ENCODE measurements around the gene CDH11.

The CDH11 gene

DNA sequence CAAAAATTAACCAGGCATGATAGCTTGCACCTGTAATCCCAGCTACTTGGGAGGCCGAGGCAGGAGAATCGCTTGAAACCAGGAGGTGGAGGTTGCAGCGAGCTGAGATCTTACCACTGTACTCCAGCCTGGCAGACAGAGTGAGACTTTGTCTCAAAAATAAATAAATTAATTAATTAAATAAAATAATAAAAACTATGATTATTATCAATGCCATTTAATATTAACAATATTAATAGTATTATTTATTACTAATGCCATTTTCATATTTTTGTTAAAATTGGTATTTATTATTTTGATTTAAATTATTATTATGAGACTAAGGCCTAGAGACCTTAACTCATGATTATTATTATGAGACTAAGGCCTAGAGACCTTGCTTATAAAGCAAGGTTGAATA, 121.2 kb downstream of the CDH11 start:
- no peak overlapping the region for H3K4me2 ChIP-seq (ENCODE audit: low read length)
- TF ChIP-seq EZH2phosphoT487 (IDR thresholded peaks at IDR 0.05; ENCODE audit: low read depth) (no peak), CTCF (IDR thresholded peaks at IDR 0.05; ENCODE audit: low read depth, low read length) (no peak)
- H4K20me1 ChIP-seq (ENCODE audit: insufficient read depth, low read length): no peaks in the 10 kb centered on the region
- H3K9me3 ChIP-seq (ENCODE audit: insufficient read depth, low read length): no peaks in the 10 kb centered on the region
- H3K4me1 ChIP-seq (ENCODE audit: low read length): no peaks in the 10 kb centered on the region
- no peaks in the 10 kb centered on the region for H3K36me3 ChIP-seq (replicated peaks; ENCODE audit: low read depth, low read length)
- no peak overlapping the region for H3K4me3 ChIP-seq (ENCODE audit: low read length)
- H3K27ac ChIP-seq (ENCODE audit: low read length): no peak overlapping the region
- no peak overlapping the region for H3K9ac ChIP-seq (ENCODE audit: low read length)
- no peak overlapping the region for H2AFZ ChIP-seq (ENCODE audit: low read depth, low read length)
- no peaks in the 10 kb centered on the region for H3K79me2 ChIP-seq (ENCODE audit: low read length)
- no peaks in the 10 kb centered on the region for H3K27me3 ChIP-seq (ENCODE audit: low read depth, low read length)

- Histone ChIP-seq H3K4me2 (ENCODE audit: low read length) (no peak overlapping the region), H3K9me3 (ENCODE audit: insufficient read depth, low read length) (no peaks in the 10 kb centered on the region), H3K27me3 (ENCODE audit: low read depth, low read length) (no peaks in the 10 kb centered on the region), H3K9ac (ENCODE audit: low read length) (no peak overlapping the region), H3K4me3 (ENCODE audit: low read length) (no peak overlapping the region), H3K36me3 (replicated peaks; ENCODE audit: low read depth, low read length) (no peaks in the 10 kb centered on the region), H2AFZ (ENCODE audit: low read depth, low read length) (no peak overlapping the region), H3K27ac (ENCODE audit: low read length) (no peak overlapping the region), H4K20me1 (ENCODE audit: insufficient read depth, low read length) (no peaks in the 10 kb centered on the region), H3K79me2 (ENCODE audit: low read length) (no peaks in the 10 kb centered on the region), H3K4me1 (ENCODE audit: low read length) (no peaks in the 10 kb centered on the region)
- TF ChIP-seq EZH2phosphoT487 (IDR thresholded peaks at IDR 0.05; ENCODE audit: low read depth): no peak
- no peak for TF ChIP-seq CTCF (IDR thresholded peaks at IDR 0.05; ENCODE audit: low read depth, low read length)
These were observed 124.1 kb downstream of the CDH11 start for GRCh38 chr16:64997751-64998150.

GRCh38 chr16:64997121-64997520, 124.7 kb downstream of the CDH11 start:
- Histone ChIP-seq H3K27ac (ENCODE audit: low read length) (no peak overlapping the region), H3K4me3 (ENCODE audit: low read length) (no peak overlapping the region), H2AFZ (ENCODE audit: low read depth, low read length) (no peak overlapping the region), H3K9ac (ENCODE audit: low read length) (no peak overlapping the region), H3K36me3 (replicated peaks; ENCODE audit: low read depth, low read length) (no peaks in the 10 kb centered on the region), H3K4me2 (ENCODE audit: low read length) (no peak overlapping the region), H3K9me3 (ENCODE audit: insufficient read depth, low read length) (no peaks in the 10 kb centered on the region), H3K79me2 (ENCODE audit: low read length) (no peaks in the 10 kb centered on the region), H3K27me3 (ENCODE audit: low read depth, low read length) (no peaks in the 10 kb centered on the region), H4K20me1 (ENCODE audit: insufficient read depth, low read length) (no peaks in the 10 kb centered on the region), H3K4me1 (ENCODE audit: low read length) (no peaks in the 10 kb centered on the region)
- TF ChIP-seq CTCF (IDR thresholded peaks at IDR 0.05; ENCODE audit: low read depth, low read length) (no peak), EZH2phosphoT487 (IDR thresholded peaks at IDR 0.05; ENCODE audit: low read depth) (no peak)

- Histone ChIP-seq H3K4me3 (ENCODE audit: low read length) (no peak overlapping the region), H3K27ac (ENCODE audit: low read length) (no peak overlapping the region), H3K4me2 (ENCODE audit: low read length) (no peak overlapping the region)
These were observed 125.2 kb downstream of the CDH11 start for GRCh38 chr16:64996641-64997040.

More at GRCh38 chr16:64996641-64997040, 125.2 kb downstream of the CDH11 start:
- Histone ChIP-seq H3K36me3 (replicated peaks; ENCODE audit: low read depth, low read length) (no peaks in the 10 kb centered on the region), H3K9ac (ENCODE audit: low read length) (no peak overlapping the region), H2AFZ (ENCODE audit: low read depth, low read length) (no peak overlapping the region), H3K9me3 (ENCODE audit: insufficient read depth, low read length) (no peaks in the 10 kb centered on the region), H3K27me3 (ENCODE audit: low read depth, low read length) (no peaks in the 10 kb centered on the region), H3K4me1 (ENCODE audit: low read length) (no peaks in the 10 kb centered on the region), H3K79me2 (ENCODE audit: low read length) (no peaks in the 10 kb centered on the region), H4K20me1 (ENCODE audit: insufficient read depth, low read length) (no peaks in the 10 kb centered on the region)
- TF ChIP-seq EZH2phosphoT487 (IDR thresholded peaks at IDR 0.05; ENCODE audit: low read depth) (no peak), CTCF (IDR thresholded peaks at IDR 0.05; ENCODE audit: low read depth, low read length) (no peak)
